Activated T-cell treated with anti-CD3 and anti-CD28 coated beads for 48 hours (primary cell): ENCODE results near the gene TCP11L2.

Experiments
- DNase-seq: peaks from one replicate; pipeline ENCODE4 v3.0.0-alpha.2; 2020; ENCODE audit warnings: low read depth

The TCP11L2 gene

GRCh38 chr12:106302401-106303201 lies at the start of gene TCP11L2:
Gene TCP11L2, plus strand, starts transcription at chr12:106302733. Its CDS starts 8,343 bp downstream, at chr12:106311076.
- peak; percentile 81 for DNase-seq

- no peak for DNase-seq
Measured at GRCh38 chr12:106254724-106255123, 47.8 kb upstream of the TCP11L2 start.

GRCh38 chr12:106255493-106255892 lies 47.0 kb upstream of the TCP11L2 start:
- DNase-seq = no peak

GRCh38 chr12:106255952-106256351 lies 46.6 kb upstream of the TCP11L2 start:
- DNase-seq = no peak

GRCh38 chr12:106256524-106256923 lies 46.0 kb upstream of the TCP11L2 start:
- no peak for DNase-seq

GRCh38 chr12:106258226-106258625 lies 44.3 kb upstream of the TCP11L2 start:
- no peak for DNase-seq

GRCh38 chr12:106258935-106259334 lies 43.6 kb upstream of the TCP11L2 start:
- DNase-seq = no peak

GRCh38 chr12:106265116-106265515 lies 37.4 kb upstream of the TCP11L2 start:
- DNase-seq = no peak

- DNase-seq = no peak
Measured at GRCh38 chr12:106267535-106267934, 35.0 kb upstream of the TCP11L2 start.

- DNase-seq = no peak
Measured at GRCh38 chr12:106269150-106269771, 33.3 kb upstream of the TCP11L2 start.

- no peak for DNase-seq
Measured at GRCh38 chr12:106271575-106272505, 30.7 kb upstream of the TCP11L2 start.

GRCh38 chr12:106273491-106273890 lies 29.0 kb upstream of the TCP11L2 start:
- no peak for DNase-seq

- no peak for DNase-seq
Measured at GRCh38 chr12:106274012-106274411, 28.5 kb upstream of the TCP11L2 start.

- no peak for DNase-seq
Measured at GRCh38 chr12:106274575-106275121, 27.9 kb upstream of the TCP11L2 start.

- DNase-seq = no peak
Measured at GRCh38 chr12:106275458-106275857, 27.1 kb upstream of the TCP11L2 start.

GRCh38 chr12:106276032-106276740 lies 26.3 kb upstream of the TCP11L2 start:
- no peak for DNase-seq

GRCh38 chr12:106280106-106280505 lies 22.4 kb upstream of the TCP11L2 start:
- DNase-seq = no peak

GRCh38 chr12:106281056-106281782 lies 21.3 kb upstream of the TCP11L2 start:
- DNase-seq = no peak

- DNase-seq = no peak
Measured at GRCh38 chr12:106281804-106282203, 20.7 kb upstream of the TCP11L2 start.

- peak; percentile 28 for DNase-seq
Measured at GRCh38 chr12:106282457-106283097, 20.0 kb upstream of the TCP11L2 start.
